Measurements from ENCODE around the gene UBE2Q2.
"Not testable (repeated sequence)": the region's sequence is repeated elsewhere in the genome, so short reads cannot be mapped to it uniquely, and the experiment has no call there.

The UBE2Q2 gene

DNA sequence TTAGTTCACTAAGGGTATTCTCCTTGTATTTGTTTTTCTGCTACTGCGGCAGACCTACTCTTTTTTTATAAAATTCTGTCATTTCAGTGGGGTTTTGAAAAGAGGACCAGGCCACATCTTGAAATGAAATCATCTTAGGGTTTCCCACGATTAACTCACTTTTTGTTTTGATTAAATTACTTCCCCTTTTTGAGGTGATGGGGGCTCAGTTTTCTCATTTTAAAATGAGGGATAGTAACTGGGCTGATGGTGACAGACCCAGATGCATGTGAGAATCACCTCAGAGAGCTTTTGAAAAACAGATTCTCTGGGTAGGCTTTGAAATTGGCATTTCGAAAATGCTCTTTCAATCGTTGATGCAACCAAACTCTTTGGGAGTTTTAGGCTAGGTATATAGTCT, 24.2 kb downstream of the UBE2Q2 start:
- no peak for DNase-seq

DNA sequence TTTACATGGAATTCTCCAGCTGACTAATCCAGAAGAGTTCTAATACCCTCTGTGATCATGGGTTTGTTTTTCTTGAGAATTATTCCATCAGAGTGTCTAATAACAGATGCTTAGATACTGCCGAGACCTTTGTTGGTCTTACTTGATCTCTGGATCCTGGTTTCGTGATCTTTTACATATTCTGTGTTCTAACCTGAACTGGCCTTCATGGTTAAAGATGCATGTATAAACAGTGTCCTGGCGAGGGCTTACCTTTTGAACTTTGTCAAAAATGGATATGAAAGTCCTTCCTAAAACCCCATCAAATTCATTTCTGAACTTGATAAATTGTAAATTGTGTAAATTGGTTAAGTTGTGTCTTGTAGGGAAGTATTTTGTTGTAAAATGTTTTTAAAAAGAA, 24.8 kb downstream of the UBE2Q2 start:
- no peak for DNase-seq

- DNase-seq: no peak
Observed at GRCh38 chr15:75869446-75869845, 26.2 kb downstream of the UBE2Q2 start.

DNA sequence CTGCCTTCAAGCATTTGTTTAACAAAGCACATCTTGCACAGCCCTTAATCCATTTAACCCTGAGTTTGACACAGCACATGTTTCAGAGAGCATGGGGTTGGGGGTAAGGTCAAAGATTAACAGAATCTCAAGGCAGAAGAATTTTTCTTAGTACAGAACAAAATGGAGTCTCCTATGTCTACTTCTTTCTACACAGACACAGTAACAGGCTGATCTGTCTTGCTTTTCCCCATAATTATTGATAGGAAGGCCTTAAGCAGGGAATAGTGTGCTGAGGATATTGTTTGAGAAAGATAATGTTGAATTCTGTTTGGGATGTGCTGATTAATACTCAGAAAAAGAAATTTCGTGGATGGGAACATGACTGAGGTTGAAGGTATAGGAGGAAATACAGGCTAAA, 28.3 kb downstream of the UBE2Q2 start:
- not testable (repeated sequence) for DNase-seq

- no peak for DNase-seq
Observed at GRCh38 chr15:75872403-75872990, 29.2 kb downstream of the UBE2Q2 start.

DNA sequence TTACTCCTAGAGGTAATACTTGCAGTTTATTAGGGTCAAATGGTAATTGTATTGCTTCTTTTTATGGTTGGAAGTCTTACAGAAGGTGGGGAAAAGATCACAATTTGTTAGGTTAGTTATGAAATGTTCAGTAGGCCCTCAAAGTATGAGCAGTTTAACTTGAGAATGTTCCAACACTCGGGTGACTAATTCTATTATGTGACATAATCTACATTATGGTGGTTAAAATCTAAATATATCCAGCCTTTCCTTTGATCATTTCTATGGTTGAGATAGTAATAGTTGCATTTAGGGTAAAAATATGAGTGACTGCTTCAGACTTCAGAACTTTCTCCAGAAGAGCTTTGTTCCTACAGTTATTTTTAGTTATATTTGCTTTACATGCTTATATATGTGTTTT, 40.8 kb downstream of the UBE2Q2 start:
- DNase-seq: no peak

DNA sequence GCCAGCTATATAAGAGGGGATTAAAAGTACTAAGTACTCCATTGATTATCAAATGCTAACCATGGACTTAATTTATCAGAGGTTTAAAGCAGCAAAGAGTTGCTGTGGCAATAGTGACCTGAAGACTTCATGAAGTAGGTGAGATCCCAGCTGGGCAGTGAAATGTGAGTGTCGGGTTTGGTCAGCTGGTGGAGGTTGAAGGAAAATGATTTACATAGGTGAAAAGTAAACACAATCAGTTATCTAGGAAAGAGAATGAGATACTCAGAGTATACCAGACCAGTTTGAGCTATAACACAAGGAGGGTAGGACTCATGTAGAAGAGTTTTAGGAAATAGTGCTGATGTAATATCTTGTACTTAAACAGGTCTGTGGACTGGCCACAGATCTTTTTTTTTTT, 43.9 kb downstream of the UBE2Q2 start:
- peak; percentile 60 for DNase-seq

- peak; percentile 26 for DNase-seq
Observed at GRCh38 chr15:75891895-75892294, 48.6 kb downstream of the UBE2Q2 start.

GRCh38 chr15:75895731-75896130, 52.5 kb downstream of the UBE2Q2 start:
- DNase-seq: no peak

DNA sequence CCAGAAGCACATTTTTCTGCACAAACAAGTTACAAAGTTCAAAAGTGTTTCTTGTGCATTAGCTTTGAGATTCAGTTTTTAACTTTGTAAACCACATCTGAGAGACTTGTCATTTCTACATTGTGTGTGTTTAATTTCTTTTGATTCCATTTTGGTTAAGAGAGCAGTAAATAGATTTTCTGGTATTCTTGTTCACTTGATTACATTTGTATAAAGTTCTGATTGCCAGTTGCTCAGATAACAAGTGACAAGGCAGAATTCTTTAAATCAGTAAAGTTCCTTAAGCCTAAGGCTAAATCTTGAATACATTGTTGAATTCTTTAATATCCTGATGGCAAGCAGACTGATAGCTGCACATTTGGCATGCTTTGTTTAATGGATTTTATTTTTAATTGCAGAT, 57.3 kb downstream of the UBE2Q2 start:
- DNase-seq: no peak

DNA sequence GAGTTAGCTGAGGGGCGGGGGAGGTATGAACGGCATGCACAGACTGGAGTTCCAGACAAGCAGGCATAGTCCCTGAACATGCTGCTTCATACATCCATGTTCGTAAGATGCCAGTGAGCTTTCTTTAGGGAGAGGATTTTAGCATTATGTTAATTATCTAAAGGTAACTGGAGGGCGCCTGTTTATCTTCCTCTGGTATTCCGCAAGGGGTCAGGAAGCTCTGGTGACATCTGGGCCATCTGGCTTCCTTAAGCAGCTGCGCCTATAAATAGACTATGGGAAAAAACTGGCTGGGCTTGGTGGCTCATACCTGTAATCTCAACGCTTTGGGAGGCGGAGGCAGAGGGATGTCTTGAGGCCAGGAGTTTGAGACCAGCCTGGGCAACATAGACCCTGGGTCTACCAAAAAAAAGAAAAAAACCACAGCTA, 58.9 kb downstream of the UBE2Q2 start:
- DNase-seq: peak; percentile 23

GRCh38 chr15:75903331-75904239, 60.3 kb downstream of the UBE2Q2 start, which contains the start of gene FBXO22:
TSS of gene FBXO22 (plus strand) at chr15:75903878. CDS start at chr15:75903964, 86 bp downstream.
- DNase-seq: peak; percentile 96

DNA sequence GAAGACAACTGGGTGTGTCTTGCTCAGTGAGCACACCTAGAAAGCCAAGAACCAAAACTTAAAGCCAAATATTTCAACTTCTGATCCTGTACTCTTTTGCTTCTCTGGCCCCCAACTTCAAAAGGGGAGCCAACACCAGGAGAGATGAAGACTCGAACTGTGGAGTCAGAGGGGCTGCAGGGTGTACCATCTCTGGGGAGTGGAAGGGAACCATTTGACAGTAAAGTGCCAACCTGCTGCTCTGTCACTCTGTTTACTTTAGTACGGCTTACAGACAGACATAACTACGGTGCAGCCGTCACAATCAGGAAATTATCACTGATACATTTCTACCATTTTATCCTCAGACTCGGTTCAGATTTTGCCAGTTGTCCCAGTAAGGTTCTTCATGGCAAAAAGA, 62.0 kb downstream of the UBE2Q2 start:
- DNase-seq: no peak

GRCh38 chr15:75910355-75910754, 67.1 kb downstream of the UBE2Q2 start:
- not testable (repeated sequence) for DNase-seq

DNA sequence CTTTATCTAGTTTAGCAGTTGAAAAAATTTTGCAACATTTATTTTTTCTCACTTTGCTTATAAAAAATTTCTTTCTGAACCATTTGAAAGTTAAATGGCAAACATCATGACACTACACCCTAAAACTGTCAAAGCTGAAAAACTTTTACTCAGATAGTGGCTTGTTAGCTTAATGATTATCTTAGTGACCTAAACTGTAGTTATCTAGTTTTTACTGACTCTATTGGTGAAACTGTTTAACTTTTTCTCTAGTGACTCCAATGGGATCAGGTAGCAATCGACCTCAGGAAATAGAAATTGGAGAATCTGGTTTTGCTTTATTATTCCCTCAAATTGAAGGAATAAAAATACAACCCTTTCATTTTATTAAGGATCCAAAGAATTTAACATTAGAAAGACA, 73.7 kb downstream of the UBE2Q2 start:
- DNase-seq: no peak

DNA sequence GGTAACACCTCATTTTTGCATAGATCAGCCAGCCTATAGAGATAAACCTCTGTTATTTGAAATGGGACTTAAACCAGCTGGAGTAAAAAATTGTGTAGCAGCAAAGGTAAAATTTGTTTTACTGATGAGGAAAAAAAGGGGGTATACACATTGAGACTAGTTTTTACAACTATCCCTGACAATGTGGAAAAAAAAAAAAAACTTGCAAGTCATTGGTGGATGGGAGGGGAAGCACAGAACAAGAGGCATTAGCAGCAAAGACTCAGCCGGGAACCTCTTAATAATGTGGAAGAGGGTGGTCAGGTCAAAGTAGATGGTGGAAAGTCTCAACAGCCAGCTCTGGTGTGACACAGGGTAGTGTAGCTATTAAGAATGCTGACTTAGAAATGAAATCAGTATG, 74.9 kb downstream of the UBE2Q2 start:
- no peak for DNase-seq

- no peak for DNase-seq
Observed at GRCh38 chr15:75920079-75920478, 76.8 kb downstream of the UBE2Q2 start.

DNA sequence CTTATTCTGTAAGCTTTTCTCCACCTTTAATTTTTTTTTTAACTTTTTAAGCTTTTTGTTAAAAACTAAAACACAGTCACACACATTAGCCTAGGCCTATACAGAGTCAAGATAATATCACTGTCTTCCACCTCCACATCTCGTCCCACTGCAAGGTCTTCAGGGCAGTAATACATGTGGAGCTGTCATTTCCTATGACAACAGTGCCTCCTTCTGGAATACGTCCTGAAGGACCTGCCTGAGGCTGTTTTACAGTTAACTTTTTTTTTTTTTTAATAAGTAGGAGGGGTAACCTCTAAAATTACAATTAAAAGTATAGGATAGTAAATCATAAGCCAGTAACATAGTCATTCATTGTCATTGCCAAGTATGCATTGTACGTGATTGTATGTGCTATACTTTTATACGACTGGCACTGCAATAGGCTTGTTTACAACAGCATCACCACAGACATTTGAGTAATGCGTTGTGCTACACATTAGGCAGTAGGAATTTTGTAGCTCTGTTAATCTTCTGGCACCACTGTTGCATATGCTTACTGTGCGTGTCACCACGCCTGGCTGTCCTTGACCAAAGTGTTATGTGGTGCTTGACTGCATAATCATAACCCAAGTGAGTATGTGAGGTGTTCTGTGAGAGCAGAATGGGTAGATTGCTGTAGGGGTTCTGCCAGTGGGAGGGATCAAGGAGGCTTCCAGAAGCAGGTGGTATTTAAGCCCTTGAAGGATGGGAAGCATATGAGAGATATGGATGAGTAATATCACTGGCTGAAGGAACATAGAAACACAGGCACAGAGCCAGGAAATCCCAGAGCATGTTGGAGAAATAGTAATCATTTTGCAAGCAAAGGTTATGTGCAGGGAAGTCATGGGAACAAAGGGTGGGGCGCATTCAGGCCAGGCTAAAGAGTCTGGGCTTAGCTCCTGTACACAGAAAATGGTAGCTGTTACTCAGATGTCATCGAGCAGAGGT, 78.8 kb downstream of the UBE2Q2 start:
- peak; percentile 73 for DNase-seq

GRCh38 chr15:75923756-75924155, 80.5 kb downstream of the UBE2Q2 start:
- DNase-seq: no peak

DNA sequence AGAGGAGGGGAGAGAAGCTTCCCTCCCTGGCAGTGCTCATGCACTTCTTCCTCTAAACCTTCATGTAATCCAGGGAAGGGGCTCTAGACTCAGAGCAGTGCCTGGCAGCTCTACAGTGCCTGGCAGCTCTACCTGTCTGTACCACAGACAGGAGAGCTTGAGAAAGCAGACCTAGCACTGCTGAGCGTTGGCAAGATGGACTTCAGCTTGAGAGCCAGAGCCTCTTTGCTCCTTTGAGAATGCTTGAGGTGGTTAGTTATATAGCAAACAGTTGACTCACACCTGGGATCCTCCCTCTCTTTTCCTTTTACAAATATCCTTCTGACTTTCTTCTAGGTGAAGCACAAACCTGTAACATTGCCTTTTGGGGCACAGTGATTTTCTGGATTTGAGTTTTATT, 81.3 kb downstream of the UBE2Q2 start:
- no peak for DNase-seq

DNA sequence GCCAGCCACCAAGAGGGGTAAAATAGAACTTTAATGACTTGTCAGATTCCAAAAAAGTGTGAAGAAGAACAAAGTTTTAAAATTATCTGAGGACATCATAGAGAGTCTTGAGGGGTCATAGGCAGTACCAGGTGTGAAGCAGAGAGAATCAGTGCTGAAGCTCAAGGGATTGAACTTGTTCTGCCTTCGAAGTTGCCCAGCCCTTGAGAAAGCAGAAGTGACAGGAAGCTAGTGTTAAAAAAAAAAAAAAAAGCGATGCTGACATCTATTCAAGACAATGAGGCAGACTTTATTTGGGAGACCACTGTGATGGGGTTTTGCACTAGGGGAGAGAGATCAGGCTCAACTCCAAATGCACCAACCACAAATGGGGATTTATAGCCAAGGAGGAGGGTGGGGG, 82.2 kb downstream of the UBE2Q2 start:
- DNase-seq: no peak

DNA sequence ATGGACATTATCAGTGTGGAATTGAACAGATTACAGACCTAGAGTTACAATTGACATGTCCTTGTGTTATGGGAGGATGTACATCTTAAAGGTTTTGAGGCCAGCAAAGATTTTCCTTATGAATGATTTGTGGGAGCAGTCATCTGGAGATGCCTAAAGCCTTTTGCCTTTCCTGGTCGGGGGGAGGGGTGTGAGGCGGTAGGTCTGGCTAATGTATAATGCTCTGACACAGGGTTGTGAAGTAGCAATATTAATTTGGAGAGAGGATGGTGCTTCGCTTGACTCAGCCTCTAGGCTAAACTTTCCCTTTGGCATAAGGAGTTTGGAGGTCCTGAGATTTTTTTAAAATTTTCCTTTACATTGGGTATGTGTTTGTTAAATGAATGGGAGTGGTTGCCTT, 83.7 kb downstream of the UBE2Q2 start:
- no peak for DNase-seq

- no peak for DNase-seq
Observed at GRCh38 chr15:75927601-75928000, 84.4 kb downstream of the UBE2Q2 start.
